CD14-positive monocyte (primary cell): ENCODE data around the gene TNFAIP8L3. TPM values are rescaled to one million over a fixed set of nuclear protein-coding genes. Genes with fewer than 3 reads are reported as not detected.

ENCODE experiments used
- DNase-seq, 3 donors: peaks; one replicate each; pipeline ENCODE4 v3.0.0-alpha.2; 2011 to 2022
- H2AFZ ChIP-seq: 2 replicates; pipeline ENCODE4 v1.6.0; 2012; ENCODE audit warnings: mild to moderate bottlenecking, low read depth, low read length, inconsistent platforms; ENCODE audit not compliant: insufficient read depth, poor library complexity, severe bottlenecking
- H3K27ac ChIP-seq, 2 donors: 1 replicate in 1 of 2; 2 replicates in 1 of 2; pipeline ENCODE4 v1.5.1; 2012 to 2013; ENCODE audit warnings: low read length in 2 of 2, control low read depth in 1 of 2, inconsistent platforms in 1 of 2, low read depth in 1 of 2, mild to moderate bottlenecking in 1 of 2
- H3K27me3 ChIP-seq, 2 donors: one replicate each; pipeline versions ENCODE4 v1.6.0 to v1.6.1; 2011 to 2013; ENCODE audit warnings: low read length in 2 of 2; ENCODE audit not compliant: control insufficient read depth in 2 of 2, insufficient read depth in 2 of 2
- H3K36me3 ChIP-seq, 2 donors: replicated peaks in 1 of 2; 1 replicate in 1 of 2; 2 replicates in 1 of 2; pipeline versions ENCODE4 v1.5.1 to v1.6.1; 2012 to 2013; ENCODE audit warnings: low read length in 2 of 2, control low read depth in 1 of 2, inconsistent platforms in 1 of 2, mild to moderate bottlenecking in 1 of 2; ENCODE audit not compliant: insufficient read depth in 2 of 2, control insufficient read depth in 1 of 2
- H3K4me1 ChIP-seq, 2 donors: 1 replicate in 1 of 2; 2 replicates in 1 of 2; pipeline versions ENCODE4 v1.5.1 to v1.6.1; 2012 to 2013; ENCODE audit warnings: low read length in 2 of 2, control low read depth in 1 of 2, inconsistent platforms in 1 of 2, mild to moderate bottlenecking in 1 of 2, moderate library complexity in 1 of 2; ENCODE audit not compliant: insufficient read depth in 2 of 2, control insufficient read depth in 1 of 2
- H3K4me2 ChIP-seq: replicated peaks from 2 replicates; pipeline ENCODE3; 2012; ENCODE audit warnings: low read length, moderate library complexity, mild to moderate bottlenecking; ENCODE audit not compliant: poor library complexity, severe bottlenecking; ENCODE audit errors: extremely low read depth
- H3K4me3 ChIP-seq, 3 experiments: fragments of 200-600 bp in 1 of 3; sonication (generic) in 1 of 3; replicated peaks in 1 of 3; 1 replicate in 2 of 3; 2 replicates in 1 of 3; pipeline ENCODE4 v1.5.1; 2011 to 2013; ENCODE audit warnings: low read length in 3 of 3, mild to moderate bottlenecking in 3 of 3, control low read depth in 2 of 3, low read depth in 2 of 3, inconsistent platforms in 1 of 3, moderate library complexity in 1 of 3
- H3K79me2 ChIP-seq: 2 replicates; pipeline ENCODE4 v1.6.0; 2012; ENCODE audit warnings: mild to moderate bottlenecking, control low read depth, inconsistent platforms, low read length, moderate library complexity; ENCODE audit not compliant: insufficient read depth
- H3K9ac ChIP-seq: 2 replicates; pipeline ENCODE4 v1.6.0; 2017; ENCODE audit warnings: low read length, mild to moderate bottlenecking; ENCODE audit not compliant: insufficient read depth, poor library complexity, severe bottlenecking
- H3K9me3 ChIP-seq, 2 donors: replicated peaks in 1 of 2; 1 replicate in 1 of 2; 2 replicates in 1 of 2; pipeline versions ENCODE4 v1.5.1 to v1.6.1; 2012 to 2013; ENCODE audit warnings: low read length in 2 of 2, control low read depth in 1 of 2; ENCODE audit not compliant: control insufficient read depth in 1 of 2, insufficient read depth in 1 of 2
- H4K20me1 ChIP-seq: 2 replicates; pipeline ENCODE4 v1.6.0; 2012; ENCODE audit warnings: mild to moderate bottlenecking, low read length, control low read depth, moderate library complexity; ENCODE audit not compliant: insufficient read depth
- H3K27ac Mint-ChIP-seq, 7 donors: one replicate each; pipeline ENCODE4 v1.8.0; 2020; ENCODE audit warnings: mild to moderate bottlenecking in 7 of 7, mixed read lengths in 7 of 7, moderate library complexity in 6 of 7, inconsistent platforms in 2 of 7
- H3K27me3 Mint-ChIP-seq, 3 donors: one replicate each; pipeline ENCODE4 v1.8.0; 2021 to 2022; ENCODE audit warnings: low read depth in 3 of 3, mild to moderate bottlenecking in 3 of 3, mixed read lengths in 3 of 3, moderate library complexity in 3 of 3, inconsistent platforms in 1 of 3
- H3K36me3 Mint-ChIP-seq, 2 donors: one replicate each; pipeline ENCODE4 v1.8.0; 2020; ENCODE audit warnings: mixed read lengths in 2 of 2, inconsistent platforms in 1 of 2, mild to moderate bottlenecking in 1 of 2
- H3K4me1 Mint-ChIP-seq: one replicate; pipeline ENCODE4 v1.8.0; 2020; ENCODE audit warnings: mild to moderate bottlenecking, mixed read lengths
- H3K4me3 Mint-ChIP-seq, 2 donors: one replicate each; pipeline ENCODE4 v1.8.0; 2020; ENCODE audit warnings: mild to moderate bottlenecking in 2 of 2, mixed read lengths in 2 of 2, moderate library complexity in 1 of 2
- H3K9me3 Mint-ChIP-seq, 7 donors: one replicate each; pipeline ENCODE4 v1.8.0; 2020 to 2022; ENCODE audit warnings: mixed read lengths in 7 of 7, mild to moderate bottlenecking in 6 of 7, moderate library complexity in 6 of 7, inconsistent platforms in 2 of 7
- WGBS: methylation state at CpG from one replicate; pipeline ENCODE4 v1.1.5; 2013; ENCODE audit warnings: missing lambda C conversion rate; ENCODE audit not compliant: insufficient coverage; 5-methylcytosine and 5-hydroxymethylcytosine counted together
- intact Hi-C, 2 donors: fragments of 100-400 bp; cut with micrococcal nuclease; formaldehyde crosslinking; loops; one replicate each; pipeline versions ENCODE4 v1.15.0 to v1.15.1; 2023
- polyA plus RNA-seq, 3 donors: library from polyadenylated mRNA; depleted of rRNA in 1 of 3; unstranded in 2 of 3; stranded (reverse) in 1 of 3; fragments of 300-500 nt in 2 of 3; fragments of >200 nt in 1 of 3; fragmentation: Illumina TruSeq in 2 of 3; gene quantifications; 1 replicate in 2 of 3; 2 replicates in 1 of 3; pipeline ENCODE4 v1.2.3, GENCODE V29; 2012 to 2021
- TF ChIP-seq, protein P1 (sequence below): fragments of 200-600 bp; IDR thresholded peaks from one replicate; pipeline ENCODE4 v1.8.0; 2022; ENCODE audit warnings: antibody characterized with exemption, mild to moderate bottlenecking

The TNFAIP8L3 gene
- polyA plus RNA-seq, 3 donors: not detected

DNA sequence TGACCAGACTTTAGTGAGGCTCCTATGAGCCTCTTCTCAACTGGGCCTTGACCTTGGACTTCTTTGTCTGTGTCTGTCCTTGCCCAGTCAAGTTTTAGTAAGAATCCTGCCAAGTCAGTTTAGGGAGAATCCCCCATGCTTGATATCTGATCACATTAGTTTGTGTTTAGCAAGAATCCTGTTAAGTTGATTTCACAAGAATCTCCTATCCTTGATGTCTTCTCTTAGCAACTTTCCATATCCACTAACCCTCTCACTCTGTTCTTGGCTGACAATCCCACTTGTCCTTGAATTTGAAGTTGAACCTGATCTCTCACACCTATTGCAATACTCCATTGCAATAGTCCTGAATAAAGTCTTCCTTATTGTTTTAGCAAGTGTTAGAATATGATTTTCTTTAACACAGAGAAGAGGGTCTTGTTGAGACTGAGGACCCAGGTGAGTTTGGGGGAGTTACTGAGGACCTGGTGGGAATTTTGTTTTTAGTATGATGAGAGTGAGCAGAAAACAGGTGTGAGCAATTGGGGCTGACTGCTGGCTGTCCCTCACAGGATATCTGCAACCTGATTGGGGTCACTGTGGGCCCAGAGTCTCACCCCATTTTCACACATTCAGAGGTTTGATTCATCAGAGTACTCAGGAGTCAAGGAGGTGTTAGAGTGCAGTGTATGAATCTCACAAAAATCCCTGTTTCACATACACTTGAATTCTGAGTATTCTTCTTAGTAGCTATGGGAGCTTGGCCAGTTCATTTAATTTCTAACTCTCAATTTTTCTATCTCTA lies 39.9 kb upstream of the TNFAIP8L3 start:
- peaks cover 0 to 7% (median 0%) of the 10 kb centered on the region in 7 donors for H3K9me3 Mint-ChIP-seq
- H3K4me1 Mint-ChIP-seq: peaks cover 8% of the 10 kb centered on the region
- no peaks in the 10 kb centered on the region for H3K9me3 ChIP-seq
- H3K27ac Mint-ChIP-seq: no peak overlapping the region
- peaks cover 0 to 3% of the 10 kb centered on the region in 2 donors for H3K27me3 ChIP-seq
- no peaks in the 10 kb centered on the region for H3K36me3 Mint-ChIP-seq
- DNase-seq: no peak
- no peak overlapping the region for H2AFZ ChIP-seq
- H3K4me1 ChIP-seq: peaks cover 0 to 7% of the 10 kb centered on the region in 2 donors
- no peak overlapping the region for H3K4me3 Mint-ChIP-seq
- no peaks in the 10 kb centered on the region for H3K36me3 ChIP-seq
- H3K27ac ChIP-seq: no peak overlapping the region
- H3K27me3 Mint-ChIP-seq: peaks cover 5 to 12% (median 9%) of the 10 kb centered on the region in 3 donors
- H3K79me2 ChIP-seq: no peaks in the 10 kb centered on the region
- no peak overlapping the region for H3K4me2 ChIP-seq
- intact Hi-C loops: no loop called here
- no peak overlapping the region for H3K9ac ChIP-seq
- TF ChIP-seq, protein P1, sequence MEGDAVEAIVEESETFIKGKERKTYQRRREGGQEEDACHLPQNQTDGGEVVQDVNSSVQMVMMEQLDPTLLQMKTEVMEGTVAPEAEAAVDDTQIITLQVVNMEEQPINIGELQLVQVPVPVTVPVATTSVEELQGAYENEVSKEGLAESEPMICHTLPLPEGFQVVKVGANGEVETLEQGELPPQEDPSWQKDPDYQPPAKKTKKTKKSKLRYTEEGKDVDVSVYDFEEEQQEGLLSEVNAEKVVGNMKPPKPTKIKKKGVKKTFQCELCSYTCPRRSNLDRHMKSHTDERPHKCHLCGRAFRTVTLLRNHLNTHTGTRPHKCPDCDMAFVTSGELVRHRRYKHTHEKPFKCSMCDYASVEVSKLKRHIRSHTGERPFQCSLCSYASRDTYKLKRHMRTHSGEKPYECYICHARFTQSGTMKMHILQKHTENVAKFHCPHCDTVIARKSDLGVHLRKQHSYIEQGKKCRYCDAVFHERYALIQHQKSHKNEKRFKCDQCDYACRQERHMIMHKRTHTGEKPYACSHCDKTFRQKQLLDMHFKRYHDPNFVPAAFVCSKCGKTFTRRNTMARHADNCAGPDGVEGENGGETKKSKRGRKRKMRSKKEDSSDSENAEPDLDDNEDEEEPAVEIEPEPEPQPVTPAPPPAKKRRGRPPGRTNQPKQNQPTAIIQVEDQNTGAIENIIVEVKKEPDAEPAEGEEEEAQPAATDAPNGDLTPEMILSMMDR: no peak
- no peak overlapping the region for H3K4me3 ChIP-seq
- H4K20me1 ChIP-seq: no peaks in the 10 kb centered on the region

- H2AFZ ChIP-seq: no peak overlapping the region
- no peaks in the 10 kb centered on the region for H3K9me3 ChIP-seq
- H3K9ac ChIP-seq: no peak overlapping the region
- H3K4me3 ChIP-seq: no peak overlapping the region
- no peaks in the 10 kb centered on the region for H3K36me3 Mint-ChIP-seq
- no peaks in the 10 kb centered on the region for H3K27me3 ChIP-seq
- H3K36me3 ChIP-seq: no peaks in the 10 kb centered on the region
- H3K4me1 Mint-ChIP-seq: peaks cover 10% of the 10 kb centered on the region
- no peak overlapping the region for H3K27ac Mint-ChIP-seq
- no peak overlapping the region for H3K4me2 ChIP-seq
- no peaks in the 10 kb centered on the region for H3K79me2 ChIP-seq
- H3K27ac ChIP-seq: no peak overlapping the region
- H3K27me3 Mint-ChIP-seq: peaks cover 9 to 14% (median 11%) of the 10 kb centered on the region in 3 donors
- H4K20me1 ChIP-seq: no peaks in the 10 kb centered on the region
- no peak for DNase-seq
- peaks cover 0 to 7% of the 10 kb centered on the region in 2 donors for H3K4me1 ChIP-seq
- TF ChIP-seq, protein P1: peak; percentile 38
- 95% methylated on average over 4 of the region's 7 CpGs for WGBS
- no peak overlapping the region for H3K4me3 Mint-ChIP-seq
- H3K9me3 Mint-ChIP-seq: peaks cover 0 to 7% (median 0%) of the 10 kb centered on the region in 7 donors
- intact Hi-C loops: no loop called here
Observed at GRCh38 chr15:51133140-51133765, 38.5 kb upstream of the TNFAIP8L3 start.
